Naive thymus-derived CD4-positive, alpha-beta T cell (primary cell): ENCODE results near the gene SCAPER. TPM values are rescaled to one million over a fixed set of nuclear protein-coding genes. Genes with fewer than 3 reads are reported as not detected.
"Not testable (repeated sequence)": the region's sequence is repeated elsewhere in the genome, so short reads cannot be mapped to it uniquely, and the experiment has no call there.

Experiments
- ATAC-seq: fragments of 150-1000 bp; cut with Tn5 transposase; 2 replicates; pipeline ENCODE4 v1.10.0; 2021; ENCODE audit warnings: mild to moderate bottlenecking, moderate library complexity
- CTCF ChIA-PET: fragments of 350-600 bp; sonication (Branson Sonifier 250); formaldehyde crosslinking; loops from one replicate; lab custom pipeline; 2021; ENCODE audit warnings: antibody characterized with exemption; lab: Charles Lee
- POLR2A ChIA-PET: fragments of 350-600 bp; sonication (Branson Sonifier 250); formaldehyde crosslinking; loops from one replicate; lab custom pipeline; 2021; ENCODE audit warnings: antibody characterized with exemption, inconsistent platforms; lab: Charles Lee
- DNase-seq, 9 donors: peaks; one replicate each; pipeline versions ENCODE4 v3.0.0 to v3.0.0-alpha.2; 2020 to 2022; ENCODE audit warnings: mixed read lengths in 1 of 9
- H3K27ac ChIP-seq: one replicate; pipeline ENCODE4 v1.7.0; 2013; ENCODE audit warnings: mild to moderate bottlenecking, low read depth, low read length, moderate library complexity
- H3K27me3 ChIP-seq, 2 donors: one replicate each; pipeline ENCODE4 v1.7.0; 2013; ENCODE audit warnings: low read length in 2 of 2, mild to moderate bottlenecking in 2 of 2, moderate library complexity in 2 of 2; ENCODE audit not compliant: control insufficient read depth in 2 of 2, insufficient read depth in 2 of 2
- H3K36me3 ChIP-seq, 3 experiments: 1 replicate in 2 of 3; 2 replicates in 1 of 3; pipeline ENCODE4 v1.7.0; 2013; ENCODE audit warnings: low read length in 3 of 3, mild to moderate bottlenecking in 3 of 3, moderate library complexity in 1 of 3; ENCODE audit not compliant: insufficient read depth in 3 of 3, control insufficient read depth in 2 of 3
- H3K4me1 ChIP-seq, 2 donors: one replicate each; pipeline ENCODE4 v1.7.0; 2013; ENCODE audit warnings: low read length in 2 of 2, mild to moderate bottlenecking in 2 of 2, moderate library complexity in 1 of 2; ENCODE audit not compliant: control insufficient read depth in 2 of 2, insufficient read depth in 2 of 2
- H3K4me3 ChIP-seq: 2 replicates; pipeline ENCODE4 v1.7.0; 2013; ENCODE audit warnings: mild to moderate bottlenecking, low read length
- H3K9me3 ChIP-seq, 3 experiments: 1 replicate in 2 of 3; 2 replicates in 1 of 3; pipeline ENCODE4 v1.7.0; 2013; ENCODE audit warnings: low read length in 3 of 3; ENCODE audit not compliant: control insufficient read depth in 2 of 3
- H3K27ac Mint-ChIP-seq, 9 donors: one replicate each; pipeline ENCODE4 v1.8.0; 2020 to 2022; ENCODE audit warnings: mixed read lengths in 9 of 9, mild to moderate bottlenecking in 8 of 9, moderate library complexity in 5 of 9, inconsistent platforms in 2 of 9
- H3K27me3 Mint-ChIP-seq, 5 donors: one replicate each; pipeline ENCODE4 v1.8.0; 2021 to 2022; ENCODE audit warnings: mixed read lengths in 5 of 5, mild to moderate bottlenecking in 1 of 5
- H3K36me3 Mint-ChIP-seq, 5 donors: one replicate each; pipeline ENCODE4 v1.8.0; 2020 to 2022; ENCODE audit warnings: mixed read lengths in 5 of 5, mild to moderate bottlenecking in 3 of 5, inconsistent platforms in 1 of 5
- H3K4me1 Mint-ChIP-seq, 7 donors: one replicate each; pipeline ENCODE4 v1.8.0; 2020 to 2022; ENCODE audit warnings: mixed read lengths in 7 of 7, mild to moderate bottlenecking in 3 of 7, inconsistent platforms in 1 of 7
- H3K4me3 Mint-ChIP-seq, 10 donors: one replicate each; pipeline ENCODE4 v1.8.0; 2020 to 2022; ENCODE audit warnings: mild to moderate bottlenecking in 10 of 10, mixed read lengths in 10 of 10, moderate library complexity in 6 of 10, inconsistent platforms in 2 of 10
- H3K9me3 Mint-ChIP-seq, 11 donors: one replicate each; pipeline ENCODE4 v1.8.0; 2020 to 2022; ENCODE audit warnings: mixed read lengths in 11 of 11, mild to moderate bottlenecking in 4 of 11, inconsistent platforms in 1 of 11, moderate library complexity in 1 of 11
- intact Hi-C, 2 donors: fragments of 100-400 bp; cut with micrococcal nuclease; formaldehyde crosslinking; loops; one replicate each; pipeline ENCODE4 v1.15.1; 2023
- polyA plus RNA-seq, 2 donors: library from polyadenylated mRNA; unstranded; fragments of 300-500 nt; fragmentation: Illumina TruSeq; gene quantifications; one replicate each; pipeline ENCODE4 v1.2.3, GENCODE V29; 2021
- total RNA-seq, 6 experiments: library from RNA in 5 of 6; stranded (reverse) in 5 of 6; gene quantifications; 1 replicate in 5 of 6; 2 replicates in 1 of 6; pipeline ENCODE4 v1.2.3 and lab custom pipeline; 2021 to 2026

Gene SCAPER
- total and polyA plus RNA-seq, 7 experiments from 2014 or later: 22.6 to 56.9 (median 48.8) TPM

GRCh38 chr15:76313175-76313567 is 592.0 kb downstream of the SCAPER start:
- CTCF ChIA-PET, POLR2A ChIA-PET, H3K27me3 ChIP-seq, intact Hi-C loops, H3K36me3 ChIP-seq, H3K36me3 Mint-ChIP-seq, H3K9me3 ChIP-seq, H3K27ac ChIP-seq, H3K27me3 Mint-ChIP-seq, H3K4me3 ChIP-seq, DNase-seq, H3K9me3 Mint-ChIP-seq, ATAC-seq: not testable (repeated sequence)
- H3K4me1 ChIP-seq: peaks cover 7 to 12% of the 10 kb centered on the region in 2 donors
- H3K27ac Mint-ChIP-seq: peak overlapping the region in 4 of 9 donors; percentile 22 to 87 (median 42)
- H3K4me3 Mint-ChIP-seq: peak overlapping the region in 8 of 10 donors; percentile 10 to 93 (median 87)
- H3K4me1 Mint-ChIP-seq: peaks cover 16 to 43% (median 26%) of the 10 kb centered on the region in 7 donors

DNA sequence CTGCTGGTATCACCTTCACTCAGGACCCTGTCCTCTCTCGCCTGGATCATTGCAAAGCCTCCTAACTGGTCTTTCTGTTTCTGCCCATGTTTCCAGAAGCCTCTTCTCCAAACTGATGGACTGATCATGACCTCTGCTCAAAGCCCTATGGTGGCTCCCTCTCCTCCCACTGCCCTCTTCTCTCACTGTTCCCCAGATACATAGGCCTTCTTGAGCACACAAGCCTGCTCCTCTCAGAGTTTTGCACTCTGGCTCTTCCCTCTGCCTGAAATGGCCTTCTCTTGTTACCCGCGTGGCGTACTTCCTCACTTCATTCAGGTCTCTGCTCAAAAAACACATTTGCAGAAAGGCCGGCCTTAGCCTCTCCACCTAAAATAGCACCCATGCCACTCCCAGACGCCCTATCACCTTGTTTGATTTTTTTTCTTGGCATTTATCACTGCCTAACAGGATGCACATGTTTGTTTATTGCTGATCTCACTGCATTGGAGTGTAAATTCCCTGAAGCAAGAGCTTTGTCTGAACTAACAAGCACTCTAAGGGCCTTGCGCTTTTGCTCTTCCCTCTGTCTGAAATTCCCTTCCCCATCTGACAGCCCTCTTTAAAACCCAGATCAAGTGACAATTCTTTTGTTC is 592.5 kb downstream of the SCAPER start:
- ATAC-seq (no peak), DNase-seq (no peak)
- Histone ChIP-seq H3K27ac (no peak overlapping the region), H3K4me3 (no peak overlapping the region), H3K4me1 (peaks cover 7 to 12% of the 10 kb centered on the region in 2 donors), H3K9me3 (no peaks in the 10 kb centered on the region), H3K36me3 (peaks cover 0 to 5% (median 0%) of the 10 kb centered on the region in 3 experiments), H3K27me3 (no peaks in the 10 kb centered on the region)
- Mint-ChIP-seq H3K27me3 (peaks cover 0 to 2% (median 0%) of the 10 kb centered on the region in 5 donors), H3K4me3 (peak overlapping the region; percentile 32 to 93 (median 89)), H3K27ac (peak overlapping the region in 8 of 9 donors; percentile 22 to 89 (median 58)), H3K4me1 (peaks cover 18 to 46% (median 30%) of the 10 kb centered on the region in 7 donors), H3K9me3 (no peaks in the 10 kb centered on the region), H3K36me3 (peaks cover 0 to 4% (median 0%) of the 10 kb centered on the region in 5 donors)
- CTCF ChIA-PET: no interaction called here
- intact Hi-C loops: no loop called here
- POLR2A ChIA-PET: no interaction called here

DNA sequence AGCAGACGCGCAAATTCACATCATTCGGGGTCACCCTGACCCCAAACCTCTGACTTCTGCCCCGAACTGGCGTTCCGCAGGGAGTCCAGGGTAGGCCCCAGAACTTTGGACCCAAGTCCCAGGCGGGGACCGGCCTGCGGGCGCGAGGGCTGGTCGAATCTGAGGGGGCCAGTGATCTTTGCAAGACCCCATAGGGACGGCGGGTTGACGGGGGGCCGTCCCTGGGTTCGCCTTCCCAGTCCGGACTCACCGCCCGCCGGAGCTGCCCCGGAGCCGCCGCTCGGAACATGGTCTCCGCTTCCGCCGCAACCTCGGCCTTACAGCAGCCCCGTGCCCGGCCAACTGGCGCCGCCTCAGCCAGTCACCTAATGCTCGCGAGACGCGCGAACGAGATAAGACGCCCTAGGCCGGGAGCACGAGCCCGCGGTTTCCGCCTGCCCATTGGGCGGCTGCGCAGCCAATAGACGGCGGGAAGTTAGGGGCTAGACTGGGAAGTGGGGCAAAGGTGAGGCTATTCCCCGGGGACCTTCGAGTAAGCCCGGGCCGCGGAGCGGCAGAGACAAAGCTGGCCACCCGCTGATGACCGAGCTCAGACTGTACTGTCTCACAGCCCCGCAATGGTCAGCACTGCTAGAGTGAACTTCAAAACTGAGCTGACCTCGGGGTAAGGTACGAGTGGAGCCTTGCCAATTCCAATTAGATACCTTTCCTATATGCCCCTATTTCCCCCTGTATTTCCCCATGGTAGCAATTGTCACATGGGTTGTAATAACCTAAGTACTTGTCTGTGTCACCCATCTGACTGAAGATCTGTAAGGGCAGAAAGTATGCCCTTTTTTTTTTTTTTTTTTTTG is 593.8 kb downstream of the SCAPER start, which contains the start of gene ETFA:
TSS of gene ETFA (minus strand) at position 370 of the 854 bp plus-strand sequence. CDS start at position 289, 81 bp downstream.
- H3K9me3 Mint-ChIP-seq: no peaks in the 10 kb centered on the region
- Histone ChIP-seq H3K27me3 (no peaks in the 10 kb centered on the region), H3K36me3 (peaks cover 0 to 5% (median 0%) of the 10 kb centered on the region in 3 experiments), H3K4me3 (peak within 1 kb of the TSS; percentile 100), H3K9me3 (no peaks in the 10 kb centered on the region), H3K4me1 (peaks cover 7 to 12% of the 10 kb centered on the region in 2 donors), H3K27ac (peak within 1 kb of the TSS; percentile 72)
- H3K4me1 Mint-ChIP-seq: peaks cover 21 to 50% (median 34%) of the 10 kb centered on the region in 7 donors
- ChIA-PET CTCF (interaction anchor here (1.1 kb wide), 1 partner anchor 22 kb away, joined by 3 read pairs; no protein-coding TSS in a partner anchor), POLR2A (interaction anchor here (1.4 kb wide), 1 partner anchor 18 kb away, joined by 4 read pairs; no protein-coding TSS in a partner anchor)
- peak within 1 kb of the TSS; percentile 39 to 96 (median 89) for H3K27ac Mint-ChIP-seq
- intact Hi-C loops: loop anchor here (1.0 to 2.0 kb wide), 3 partner anchors 24 to 29 kb away; no protein-coding TSS in a partner anchor
- peaks cover 0 to 2% (median 0%) of the 10 kb centered on the region in 5 donors for H3K27me3 Mint-ChIP-seq
- peaks cover 0 to 4% (median 0%) of the 10 kb centered on the region in 5 donors for H3K36me3 Mint-ChIP-seq
- H3K4me3 Mint-ChIP-seq: peak within 1 kb of the TSS; percentile 86 to 93 (median 90)
- ATAC-seq (peak; percentile 97), DNase-seq (peak; percentile 72 to 89 (median 81))

- intact Hi-C loops: loop anchor here (1.0 to 2.0 kb wide), 3 partner anchors 24 to 30 kb away; no protein-coding TSS in a partner anchor
- ChIA-PET CTCF (no interaction called here), POLR2A (interaction anchor here (1.4 kb wide), 1 partner anchor 17 kb away, joined by 4 read pairs; no protein-coding TSS in a partner anchor)
- ATAC-seq: peak; percentile 10
- DNase-seq: peak in 3 of 9 donors; percentile 4 to 43 (median 19)
- H3K36me3 Mint-ChIP-seq: peaks cover 0 to 4% (median 2%) of the 10 kb centered on the region in 5 donors
- peaks cover 21 to 55% (median 38%) of the 10 kb centered on the region in 7 donors for H3K4me1 Mint-ChIP-seq
- H3K27ac ChIP-seq: peak overlapping the region; percentile 72
- H3K4me1 ChIP-seq: peaks cover 7 to 12% of the 10 kb centered on the region in 2 donors
- H3K27me3 ChIP-seq: no peaks in the 10 kb centered on the region
- no peaks in the 10 kb centered on the region for H3K9me3 ChIP-seq
- peak overlapping the region; percentile 86 to 93 (median 90) for H3K4me3 Mint-ChIP-seq
- peak overlapping the region; percentile 39 to 96 (median 87) for H3K27ac Mint-ChIP-seq
- peaks cover 0 to 5% (median 0%) of the 10 kb centered on the region in 3 experiments for H3K36me3 ChIP-seq
- H3K9me3 Mint-ChIP-seq: no peaks in the 10 kb centered on the region
- peaks cover 0 to 2% (median 0%) of the 10 kb centered on the region in 5 donors for H3K27me3 Mint-ChIP-seq
- H3K4me3 ChIP-seq: peak overlapping the region; percentile 100
Measured at GRCh38 chr15:76310475-76311099, 594.6 kb downstream of the SCAPER start.

- Mint-ChIP-seq H3K36me3 (peaks cover 0 to 8% (median 8%) of the 10 kb centered on the region in 5 donors), H3K27me3 (no peaks in the 10 kb centered on the region), H3K27ac (peak overlapping the region in 5 of 9 donors; percentile 33 to 89 (median 70)), H3K4me1 (peaks cover 21 to 60% (median 45%) of the 10 kb centered on the region in 7 donors), H3K4me3 (peak overlapping the region; percentile 82 to 93 (median 90)), H3K9me3 (peaks cover 0 to 4% (median 0%) of the 10 kb centered on the region in 11 donors)
- Histone ChIP-seq H3K27ac (no peak overlapping the region), H3K36me3 (peaks cover 0 to 5% (median 0%) of the 10 kb centered on the region in 3 experiments), H3K4me3 (peak overlapping the region; percentile 100), H3K27me3 (no peaks in the 10 kb centered on the region), H3K4me1 (peaks cover 7 to 12% of the 10 kb centered on the region in 2 donors), H3K9me3 (no peaks in the 10 kb centered on the region)
- ChIA-PET CTCF (no interaction called here), POLR2A (interaction anchor here (0.5 to 0.6 kb wide), 2 partner anchors 14 to 20 kb away, joined by 3 to 5 read pairs; no protein-coding TSS in a partner anchor)
- ATAC-seq (no peak), DNase-seq (no peak)
- intact Hi-C loops: loop anchor here in 1 of 2 donors (2.0 kb wide), 1 partner anchor 31 kb away; no protein-coding TSS in a partner anchor
Measured at GRCh38 chr15:76309601-76310330, 595.4 kb downstream of the SCAPER start.
